Mesothelial cell of epicardium (in vitro differentiated cells): ENCODE results near the gene ABR. TPM values are rescaled to one million over a fixed set of nuclear protein-coding genes. Genes with fewer than 3 reads are reported as not detected.

ENCODE experiments used
- DNase-seq, 2 experiments: peaks; one replicate each; pipeline ENCODE4 v3.0.0; 2021; ENCODE audit warnings: low spot score in 2 of 2; ENCODE audit not compliant: unreplicated experiment in 2 of 2
- H3K27ac Mint-ChIP-seq: 2 replicates; pipeline ENCODE4 v1.8.0; 2021; ENCODE audit warnings: mixed read lengths
- H3K27me3 Mint-ChIP-seq: 2 replicates; pipeline ENCODE4 v1.8.0; 2021; ENCODE audit warnings: low read depth, mixed read lengths
- H3K36me3 Mint-ChIP-seq: 2 replicates; pipeline ENCODE4 v1.8.0; 2021; ENCODE audit warnings: mixed read lengths
- H3K4me1 Mint-ChIP-seq: 2 replicates; pipeline ENCODE4 v1.8.0; 2021; ENCODE audit warnings: mixed read lengths
- H3K4me3 Mint-ChIP-seq: 2 replicates; pipeline ENCODE4 v1.8.0; 2021; ENCODE audit warnings: mild to moderate bottlenecking, moderate library complexity, mixed read lengths
- H3K9me3 Mint-ChIP-seq: 2 replicates; pipeline ENCODE4 v1.8.0; 2021; ENCODE audit warnings: mixed read lengths
- microRNA-seq: library from miRNA; unstranded; fragments of <30 nt; microRNA quantifications from one replicate; pipeline ENCODE4 v1.2.0, GENCODE V29; 2021; ENCODE audit warnings: inconsistent platforms, mixed read lengths
- total RNA-seq: library from RNA; stranded (reverse); gene quantifications from 3 replicates; pipeline ENCODE4 v1.2.1, GENCODE V29; 2021
- TF ChIP-seq, protein P1 (sequence below): fragments of 200-600 bp; sonication (generic); IDR thresholded peaks from one replicate; pipeline ENCODE4 v1.5.0; 2021; ENCODE audit warnings: antibody characterized with exemption; ENCODE audit not compliant: unreplicated experiment

ABR gene
- total RNA-seq, 1 donor from 2014 or later = 70.1 TPM

DNA sequence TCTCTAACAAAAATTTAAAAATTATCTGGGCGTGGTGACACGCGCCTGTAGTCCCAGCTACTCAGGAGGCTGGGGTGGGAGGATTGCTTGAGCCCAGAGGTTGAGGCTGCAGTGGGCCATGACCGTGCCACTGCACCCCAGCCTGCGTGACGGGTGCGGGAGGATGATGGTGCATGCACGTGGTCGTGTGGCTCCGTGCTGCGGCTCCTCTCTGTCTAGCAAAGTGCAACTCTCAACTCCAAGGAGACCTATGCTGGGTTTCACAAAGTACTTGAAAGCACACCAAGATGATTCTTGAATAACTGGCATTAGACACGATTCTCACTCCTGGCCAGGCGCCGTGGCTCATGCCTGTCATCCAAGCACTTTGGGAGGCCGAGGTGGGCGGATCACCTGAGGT, 226.0 kb downstream of the ABR start:
- Mint-ChIP-seq H3K9me3 (no peaks in the 10 kb centered on the region), H3K4me3 (no peak overlapping the region), H3K27me3 (no peaks in the 10 kb centered on the region), H3K36me3 (no peaks in the 10 kb centered on the region), H3K4me1 (peaks cover 55% of the 10 kb centered on the region), H3K27ac (peak overlapping the region; percentile 99)
- no peak for DNase-seq
- TF ChIP-seq, protein P1, sequence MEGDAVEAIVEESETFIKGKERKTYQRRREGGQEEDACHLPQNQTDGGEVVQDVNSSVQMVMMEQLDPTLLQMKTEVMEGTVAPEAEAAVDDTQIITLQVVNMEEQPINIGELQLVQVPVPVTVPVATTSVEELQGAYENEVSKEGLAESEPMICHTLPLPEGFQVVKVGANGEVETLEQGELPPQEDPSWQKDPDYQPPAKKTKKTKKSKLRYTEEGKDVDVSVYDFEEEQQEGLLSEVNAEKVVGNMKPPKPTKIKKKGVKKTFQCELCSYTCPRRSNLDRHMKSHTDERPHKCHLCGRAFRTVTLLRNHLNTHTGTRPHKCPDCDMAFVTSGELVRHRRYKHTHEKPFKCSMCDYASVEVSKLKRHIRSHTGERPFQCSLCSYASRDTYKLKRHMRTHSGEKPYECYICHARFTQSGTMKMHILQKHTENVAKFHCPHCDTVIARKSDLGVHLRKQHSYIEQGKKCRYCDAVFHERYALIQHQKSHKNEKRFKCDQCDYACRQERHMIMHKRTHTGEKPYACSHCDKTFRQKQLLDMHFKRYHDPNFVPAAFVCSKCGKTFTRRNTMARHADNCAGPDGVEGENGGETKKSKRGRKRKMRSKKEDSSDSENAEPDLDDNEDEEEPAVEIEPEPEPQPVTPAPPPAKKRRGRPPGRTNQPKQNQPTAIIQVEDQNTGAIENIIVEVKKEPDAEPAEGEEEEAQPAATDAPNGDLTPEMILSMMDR = no peak

Small RNA genes lying within 50 kb of the gene (microRNA-seq; reads per million reads assigned to microRNA genes)
- not detected for gene MIR3183

Other genes starting within 250 kb of the ABR start
- gene NXN, start 200.2 kb downstream of the ABR start, total RNA-seq = 99.1 to 107 TPM (median 106 TPM) in 3 replicates
- gene TIMM22, start 182.9 kb downstream of the ABR start, total RNA-seq = 14.9 to 16.3 TPM (median 15.5 TPM) in 3 replicates
- not detected in 3 replicates for gene BHLHA9, start 90.5 kb upstream of the ABR start, total RNA-seq
- gene TRARG1, start 99.7 kb upstream of the ABR start, total RNA-seq = not detected in 3 replicates
- gene YWHAE, start 220.2 kb upstream of the ABR start, total RNA-seq = 714 to 730 TPM (median 714 TPM) in 3 replicates